ENCODE results near the gene CIRBP.
"Not testable (repeated sequence)": the region's sequence is repeated elsewhere in the genome, so short reads cannot be mapped to it uniquely, and the experiment has no call there.

CIRBP gene

GRCh38 chr19:1296575-1297271, 27.6 kb downstream of the CIRBP start:
- CTCF ChIA-PET, result no interaction called here
- DNase-seq (ENCODE audit: extremely low spot score), result no peak
- TF ChIP-seq CTCF (IDR thresholded peaks at IDR 0.05; ENCODE audit: control extremely low read depth, extremely low read depth, low read depth, missing control alignments), result no peak
- POLR2A ChIA-PET, result no interaction called here

GRCh38 chr19:1298235-1298634, 29.1 kb downstream of the CIRBP start:
- no peak for TF ChIP-seq CTCF (IDR thresholded peaks at IDR 0.05; ENCODE audit: control extremely low read depth, extremely low read depth, low read depth, missing control alignments)
- ChIA-PET CTCF (no interaction called here), POLR2A (no interaction called here)
- no peak for DNase-seq (ENCODE audit: extremely low spot score)

- DNase-seq (ENCODE audit: extremely low spot score), result no peak
- ChIA-PET POLR2A (no interaction called here), CTCF (no interaction called here)
- TF ChIP-seq CTCF (IDR thresholded peaks at IDR 0.05; ENCODE audit: control extremely low read depth, extremely low read depth, low read depth, missing control alignments), result no peak
These were observed 30.7 kb downstream of the CIRBP start for GRCh38 chr19:1299801-1300200.

- DNase-seq (ENCODE audit: extremely low spot score), result no peak
- ChIA-PET POLR2A (no interaction called here), CTCF (interaction anchor here (1.5 to 1.8 kb wide), 2 partner anchors 21 to 56 kb away, joined by 3 to 7 read pairs; no protein-coding TSS in a partner anchor)
- TF ChIP-seq CTCF (IDR thresholded peaks at IDR 0.05; ENCODE audit: control extremely low read depth, extremely low read depth, low read depth, missing control alignments), result no peak
These were observed 31.8 kb downstream of the CIRBP start for GRCh38 chr19:1300744-1301490.

- ChIA-PET CTCF (interaction anchor here (1.5 to 1.8 kb wide), 3 partner anchors 14 to 58 kb away, joined by 3 to 7 read pairs (median 5); no protein-coding TSS in a partner anchor), POLR2A (no interaction called here)
- no peak for DNase-seq (ENCODE audit: extremely low spot score)
- no peak for TF ChIP-seq CTCF (IDR thresholded peaks at IDR 0.05; ENCODE audit: control extremely low read depth, extremely low read depth, low read depth, missing control alignments)
These were observed 33.6 kb downstream of the CIRBP start for GRCh38 chr19:1302533-1303239.

GRCh38 chr19:1304197-1304924, 35.2 kb downstream of the CIRBP start:
- TF ChIP-seq CTCF (IDR thresholded peaks at IDR 0.05; ENCODE audit: control extremely low read depth, extremely low read depth, low read depth, missing control alignments), result no peak
- no peak for DNase-seq (ENCODE audit: extremely low spot score)
- CTCF ChIA-PET, result interaction anchor here (0.9 to 1.8 kb wide), 3 partner anchors 12 to 16 kb away, joined by 4 to 6 read pairs (median 5); no protein-coding TSS in a partner anchor
- POLR2A ChIA-PET, result no interaction called here

GRCh38 chr19:1305354-1305753, 36.2 kb downstream of the CIRBP start:
- POLR2A ChIA-PET; CTCF ChIA-PET; DNase-seq (ENCODE audit: extremely low spot score): not testable (repeated sequence)

All from GM10248 (cell line).